ENCODE results near the gene NOVA1. TPM values are rescaled to one million over a fixed set of nuclear protein-coding genes. Genes with fewer than 3 reads are reported as not detected.

NOVA1 gene
- total RNA-seq, 1 donor from 2014 or later, result 119 TPM

DNA sequence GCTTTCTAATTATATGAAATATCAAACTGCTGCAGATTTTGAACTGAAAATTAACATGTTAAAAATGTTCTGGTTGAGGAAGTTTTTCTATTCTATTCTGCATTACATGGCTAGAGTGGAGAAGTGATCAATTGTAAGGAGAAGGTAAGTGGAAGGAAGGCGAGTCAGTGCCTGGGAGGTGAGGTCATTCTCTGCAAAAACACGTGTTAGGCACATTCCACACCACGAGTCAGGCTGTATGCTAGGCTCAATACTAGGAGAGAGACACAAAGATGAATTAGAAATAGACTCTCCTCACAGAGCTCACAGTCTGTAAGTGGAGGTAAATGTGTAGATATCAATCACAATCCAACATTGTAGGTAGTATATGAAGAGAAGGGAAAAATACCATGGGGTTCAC, 194.1 kb downstream of the NOVA1 start:
- H3K4me3 Mint-ChIP-seq (ENCODE audit: unreplicated experiment), result no peak overlapping the region
- H3K27ac Mint-ChIP-seq (ENCODE audit: unreplicated experiment), result no peak overlapping the region
- peaks cover 12% of the 10 kb centered on the region for H3K4me1 Mint-ChIP-seq (ENCODE audit: low read depth, unreplicated experiment)
- DNase-seq, result no peak
- H3K36me3 Mint-ChIP-seq (ENCODE audit: unreplicated experiment), result no peaks in the 10 kb centered on the region
- H3K9me3 Mint-ChIP-seq (ENCODE audit: unreplicated experiment), result no peaks in the 10 kb centered on the region
- TF ChIP-seq, protein P1, sequence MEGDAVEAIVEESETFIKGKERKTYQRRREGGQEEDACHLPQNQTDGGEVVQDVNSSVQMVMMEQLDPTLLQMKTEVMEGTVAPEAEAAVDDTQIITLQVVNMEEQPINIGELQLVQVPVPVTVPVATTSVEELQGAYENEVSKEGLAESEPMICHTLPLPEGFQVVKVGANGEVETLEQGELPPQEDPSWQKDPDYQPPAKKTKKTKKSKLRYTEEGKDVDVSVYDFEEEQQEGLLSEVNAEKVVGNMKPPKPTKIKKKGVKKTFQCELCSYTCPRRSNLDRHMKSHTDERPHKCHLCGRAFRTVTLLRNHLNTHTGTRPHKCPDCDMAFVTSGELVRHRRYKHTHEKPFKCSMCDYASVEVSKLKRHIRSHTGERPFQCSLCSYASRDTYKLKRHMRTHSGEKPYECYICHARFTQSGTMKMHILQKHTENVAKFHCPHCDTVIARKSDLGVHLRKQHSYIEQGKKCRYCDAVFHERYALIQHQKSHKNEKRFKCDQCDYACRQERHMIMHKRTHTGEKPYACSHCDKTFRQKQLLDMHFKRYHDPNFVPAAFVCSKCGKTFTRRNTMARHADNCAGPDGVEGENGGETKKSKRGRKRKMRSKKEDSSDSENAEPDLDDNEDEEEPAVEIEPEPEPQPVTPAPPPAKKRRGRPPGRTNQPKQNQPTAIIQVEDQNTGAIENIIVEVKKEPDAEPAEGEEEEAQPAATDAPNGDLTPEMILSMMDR (IDR thresholded peaks at IDR 0.05; ENCODE audit: partially characterized antibody, unreplicated experiment), result no peak
- peaks cover 5% of the 10 kb centered on the region for H3K27me3 Mint-ChIP-seq (ENCODE audit: unreplicated experiment)

- Mint-ChIP-seq H3K27me3 (ENCODE audit: unreplicated experiment) (peaks cover 5% of the 10 kb centered on the region), H3K4me3 (ENCODE audit: unreplicated experiment) (no peak overlapping the region), H3K27ac (ENCODE audit: unreplicated experiment) (no peak overlapping the region), H3K4me1 (ENCODE audit: low read depth, unreplicated experiment) (peaks cover 13% of the 10 kb centered on the region), H3K9me3 (ENCODE audit: unreplicated experiment) (no peaks in the 10 kb centered on the region), H3K36me3 (ENCODE audit: unreplicated experiment) (no peaks in the 10 kb centered on the region)
- DNase-seq, result no peak
- TF ChIP-seq, protein P1 (IDR thresholded peaks at IDR 0.05; ENCODE audit: partially characterized antibody, unreplicated experiment), result no peak
Observed at GRCh38 chr14:26402126-26402525, 195.7 kb downstream of the NOVA1 start.

DNA sequence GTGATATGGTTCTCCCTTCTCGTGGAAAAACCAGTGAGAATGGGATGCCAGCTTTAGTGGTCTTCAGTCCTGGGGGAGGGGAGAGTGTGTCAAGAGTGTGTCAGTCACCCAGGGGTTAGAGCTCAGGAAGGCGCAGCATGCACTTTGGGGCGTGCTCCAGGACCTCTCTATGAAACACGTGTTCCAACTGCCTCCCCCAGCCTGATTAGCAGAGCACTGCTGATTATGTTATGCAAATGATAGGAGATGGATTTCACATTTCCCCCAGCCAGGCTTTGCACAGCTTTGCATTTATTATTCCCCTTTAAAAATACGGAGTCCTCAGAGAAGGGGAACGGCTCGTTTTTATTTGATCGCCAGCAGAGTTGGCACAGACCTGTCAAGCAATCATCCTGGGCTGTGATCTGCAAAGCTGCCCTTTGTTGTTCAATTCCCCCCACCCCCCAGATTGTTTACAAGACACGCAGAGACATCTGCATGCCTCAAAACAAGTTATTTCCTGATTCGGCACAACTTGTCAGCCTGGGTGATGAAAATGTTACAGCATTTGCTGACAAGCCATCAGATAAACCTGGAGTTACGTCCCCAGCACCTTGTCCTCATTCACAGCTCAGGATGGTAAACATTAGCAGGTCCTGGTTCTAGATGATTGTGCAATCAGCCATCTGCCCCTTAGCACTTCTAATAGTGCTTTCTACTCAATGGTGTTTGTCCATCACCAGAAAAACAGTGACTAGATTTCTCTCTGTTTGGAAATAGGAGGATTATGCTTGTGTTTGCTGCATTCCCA, 196.5 kb downstream of the NOVA1 start:
- DNase-seq, result no peak
- H3K36me3 Mint-ChIP-seq (ENCODE audit: unreplicated experiment), result no peaks in the 10 kb centered on the region
- peaks cover 5% of the 10 kb centered on the region for H3K27me3 Mint-ChIP-seq (ENCODE audit: unreplicated experiment)

GRCh38 chr14:26400373-26400772, 197.5 kb downstream of the NOVA1 start:
- TF ChIP-seq, protein P1 (IDR thresholded peaks at IDR 0.05; ENCODE audit: partially characterized antibody, unreplicated experiment), result no peak

More for the DNA sequence above, 196.5 kb downstream of the NOVA1 start:
- peaks cover 14% of the 10 kb centered on the region for H3K4me1 Mint-ChIP-seq (ENCODE audit: low read depth, unreplicated experiment)
- H3K27ac Mint-ChIP-seq (ENCODE audit: unreplicated experiment), result peak overlapping the region; percentile 35
- H3K4me3 Mint-ChIP-seq (ENCODE audit: unreplicated experiment), result no peak overlapping the region
- no peaks in the 10 kb centered on the region for H3K9me3 Mint-ChIP-seq (ENCODE audit: unreplicated experiment)
- TF ChIP-seq, protein P1 (IDR thresholded peaks at IDR 0.05; ENCODE audit: partially characterized antibody, unreplicated experiment), result no peak

DNA sequence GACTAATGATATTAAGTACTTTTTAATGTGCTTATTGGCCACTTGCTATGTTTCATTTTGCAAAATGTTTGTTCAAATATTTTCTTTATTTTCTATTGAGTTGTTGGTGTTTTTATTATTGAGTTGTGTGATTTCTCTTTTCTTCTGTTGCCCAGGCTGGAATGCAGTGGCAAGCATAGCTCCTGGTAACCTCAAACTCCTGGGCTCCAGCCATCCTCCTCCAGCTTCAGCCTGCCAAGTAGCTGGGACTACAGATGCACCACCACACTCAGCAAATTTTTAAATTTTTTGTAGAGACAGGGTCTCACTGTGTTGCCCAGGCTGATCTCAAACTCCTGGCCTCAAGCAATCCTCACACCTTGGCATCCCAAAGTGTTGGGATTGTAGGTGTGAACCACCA, 199.2 kb downstream of the NOVA1 start:
- H3K4me1 Mint-ChIP-seq (ENCODE audit: low read depth, unreplicated experiment), result peaks cover 14% of the 10 kb centered on the region
- TF ChIP-seq, protein P1 (IDR thresholded peaks at IDR 0.05; ENCODE audit: partially characterized antibody, unreplicated experiment), result no peak
- no peaks in the 10 kb centered on the region for H3K9me3 Mint-ChIP-seq (ENCODE audit: unreplicated experiment)
- H3K4me3 Mint-ChIP-seq (ENCODE audit: unreplicated experiment), result no peak overlapping the region
- peaks cover 7% of the 10 kb centered on the region for H3K27me3 Mint-ChIP-seq (ENCODE audit: unreplicated experiment)
- no peaks in the 10 kb centered on the region for H3K36me3 Mint-ChIP-seq (ENCODE audit: unreplicated experiment)
- no peak overlapping the region for H3K27ac Mint-ChIP-seq (ENCODE audit: unreplicated experiment)
- DNase-seq, result no peak

More at GRCh38 chr14:26400373-26400772, 197.5 kb downstream of the NOVA1 start:
- no peaks in the 10 kb centered on the region for H3K9me3 Mint-ChIP-seq (ENCODE audit: unreplicated experiment)
- H3K27me3 Mint-ChIP-seq (ENCODE audit: unreplicated experiment), result peaks cover 5% of the 10 kb centered on the region
- peaks cover 14% of the 10 kb centered on the region for H3K4me1 Mint-ChIP-seq (ENCODE audit: low read depth, unreplicated experiment)
- H3K27ac Mint-ChIP-seq (ENCODE audit: unreplicated experiment), result no peak overlapping the region
- DNase-seq, result no peak
- H3K36me3 Mint-ChIP-seq (ENCODE audit: unreplicated experiment), result no peaks in the 10 kb centered on the region
- no peak overlapping the region for H3K4me3 Mint-ChIP-seq (ENCODE audit: unreplicated experiment)
